HG03196 (cell line): Measurements from ENCODE around the gene VIPR1.
A peak's percentile ranks its signal among the peaks of the same experiment; 100 is the strongest.
"Not testable (repeated sequence)": the region's sequence is repeated elsewhere in the genome, so short reads cannot be mapped to it uniquely, and the experiment has no call there.

Source experiments
- ATAC-seq: cut with Tn5 transposase; IDR thresholded peaks from one replicate; pipeline ENCODE4 v1.9.1; 2021; ENCODE audit not compliant: unreplicated experiment

The VIPR1 gene

DNA sequence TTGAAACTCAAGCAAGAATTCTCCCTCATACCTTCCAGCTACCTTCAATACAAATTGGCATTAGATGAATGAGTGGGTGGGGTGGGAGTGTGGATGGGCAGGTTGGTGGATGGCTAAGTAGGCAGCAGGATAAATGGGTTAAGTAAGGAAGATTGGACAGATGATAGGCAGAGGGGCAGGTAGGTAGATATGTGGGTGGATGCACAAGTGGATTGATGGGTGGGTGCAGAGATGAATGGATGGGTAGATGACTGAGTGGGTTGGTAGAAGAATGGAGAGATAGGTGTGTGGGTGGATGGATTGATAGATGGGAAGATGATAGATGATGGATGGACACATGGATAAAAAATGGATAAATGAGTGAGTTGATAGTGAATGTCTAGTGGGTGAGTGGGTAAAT is 27.6 kb downstream of the VIPR1 start:
- ATAC-seq = no peak

DNA sequence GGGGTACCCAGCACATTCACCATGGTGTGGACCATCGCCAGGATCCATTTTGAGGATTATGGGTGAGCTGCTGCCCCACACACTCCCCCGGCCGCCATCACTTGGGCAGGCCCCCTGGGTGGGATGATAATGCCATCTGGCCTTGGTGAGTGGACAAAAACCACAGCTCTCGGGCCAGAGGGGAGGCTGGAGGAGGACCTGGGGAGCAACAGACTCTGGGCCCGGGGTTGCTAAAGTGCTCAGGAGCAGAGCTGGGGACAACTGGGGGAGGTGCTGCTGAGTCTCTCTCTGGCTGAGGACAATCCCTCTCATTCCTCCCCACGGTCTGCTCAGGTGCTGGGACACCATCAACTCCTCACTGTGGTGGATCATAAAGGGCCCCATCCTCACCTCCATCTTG is 29.0 kb downstream of the VIPR1 start:
- ATAC-seq = no peak

DNA sequence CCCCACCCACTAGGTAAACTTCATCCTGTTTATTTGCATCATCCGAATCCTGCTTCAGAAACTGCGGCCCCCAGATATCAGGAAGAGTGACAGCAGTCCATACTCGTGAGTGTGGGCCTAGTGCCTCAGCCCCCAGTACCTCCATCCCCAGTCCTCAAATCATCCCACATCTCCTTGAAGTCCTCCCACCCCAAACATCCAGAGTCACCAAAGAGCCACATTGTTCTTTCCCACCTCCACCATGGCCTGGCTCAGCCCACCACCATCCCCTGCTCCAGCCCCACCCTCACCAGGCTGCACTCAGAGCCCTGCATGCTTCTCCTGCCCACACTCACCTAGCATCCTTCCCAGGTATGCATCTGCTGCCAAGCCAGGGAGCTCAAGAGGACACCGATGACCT is 29.8 kb downstream of the VIPR1 start:
- no peak for ATAC-seq

DNA sequence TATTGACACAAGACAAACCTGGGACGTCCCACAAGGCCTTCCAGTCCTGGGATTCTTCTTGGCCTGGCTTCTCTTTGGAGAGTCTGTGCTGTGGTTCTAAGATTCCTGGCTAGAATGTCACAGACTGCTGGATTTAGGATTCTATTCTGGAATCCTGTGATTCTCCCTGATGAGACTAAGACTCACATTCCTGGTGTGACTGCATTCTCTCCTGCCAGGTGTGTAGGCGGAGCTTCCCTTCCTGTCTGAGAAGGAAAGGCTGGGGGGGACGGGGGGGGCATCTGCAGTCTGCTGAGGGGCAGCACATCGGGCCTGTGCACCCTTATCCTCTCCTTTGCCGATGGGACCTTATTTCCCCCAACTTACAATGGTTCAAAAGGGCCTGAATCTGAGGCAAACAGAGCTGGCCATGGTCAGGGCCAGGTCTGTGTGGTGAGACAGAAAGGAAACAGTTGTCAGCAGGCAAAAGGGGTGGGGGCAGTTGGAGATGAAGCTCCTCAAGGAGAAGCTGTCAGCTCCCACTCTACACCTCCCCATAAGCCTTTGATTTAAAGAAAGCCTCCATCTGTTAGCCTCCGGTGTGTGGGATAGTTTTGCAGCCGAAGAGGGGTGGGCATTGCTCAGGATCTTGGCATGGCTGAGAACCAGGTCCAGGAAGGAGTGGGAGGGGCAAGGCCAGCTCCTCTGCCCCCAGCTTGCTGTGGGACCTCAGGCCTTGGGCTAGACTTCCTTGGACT is 30.9 kb downstream of the VIPR1 start:
- no peak for ATAC-seq

DNA sequence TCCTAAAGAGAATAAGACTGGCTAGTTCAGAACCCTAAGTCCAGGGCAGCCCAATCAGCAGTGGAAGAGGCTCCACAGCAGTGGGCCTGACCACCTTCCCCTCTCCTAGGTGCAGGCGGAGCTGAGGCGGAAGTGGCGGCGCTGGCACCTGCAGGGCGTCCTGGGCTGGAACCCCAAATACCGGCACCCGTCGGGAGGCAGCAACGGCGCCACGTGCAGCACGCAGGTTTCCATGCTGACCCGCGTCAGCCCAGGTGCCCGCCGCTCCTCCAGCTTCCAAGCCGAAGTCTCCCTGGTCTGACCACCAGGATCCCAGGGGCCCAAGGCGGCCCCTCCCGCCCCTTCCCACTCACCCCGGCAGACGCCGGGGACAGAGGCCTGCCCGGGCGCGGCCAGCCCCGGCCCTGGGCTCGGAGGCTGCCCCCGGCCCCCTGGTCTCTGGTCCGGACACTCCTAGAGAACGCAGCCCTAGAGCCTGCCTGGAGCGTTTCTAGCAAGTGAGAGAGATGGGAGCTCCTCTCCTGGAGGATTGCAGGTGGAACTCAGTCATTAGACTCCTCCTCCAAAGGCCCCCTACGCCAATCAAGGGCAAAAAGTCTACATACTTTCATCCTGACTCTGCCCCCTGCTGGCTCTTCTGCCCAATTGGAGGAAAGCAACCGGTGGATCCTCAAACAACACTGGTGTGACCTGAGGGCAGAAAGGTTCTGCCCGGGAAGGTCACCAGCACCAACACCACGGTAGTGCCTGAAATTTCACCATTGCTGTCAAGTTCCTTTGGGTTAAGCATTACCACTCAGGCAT is 33.7 kb downstream of the VIPR1 start:
- ATAC-seq = no peak

DNA sequence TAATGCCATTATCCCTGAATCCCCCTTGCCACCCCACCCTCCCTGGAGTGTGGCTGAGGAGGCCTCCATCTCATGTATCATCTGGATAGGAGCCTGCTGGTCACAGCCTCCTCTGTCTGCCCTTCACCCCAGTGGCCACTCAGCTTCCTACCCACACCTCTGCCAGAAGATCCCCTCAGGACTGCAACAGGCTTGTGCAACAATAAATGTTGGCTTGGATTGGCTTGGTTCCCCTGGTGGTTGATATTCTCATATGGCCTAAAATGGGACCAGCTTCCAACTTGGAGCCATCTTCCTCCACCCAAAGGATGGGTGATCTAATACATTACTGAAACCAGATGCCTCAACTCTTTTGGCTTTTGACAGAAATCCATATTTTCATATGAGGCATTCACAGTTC is 34.9 kb downstream of the VIPR1 start:
- no peak for ATAC-seq

DNA sequence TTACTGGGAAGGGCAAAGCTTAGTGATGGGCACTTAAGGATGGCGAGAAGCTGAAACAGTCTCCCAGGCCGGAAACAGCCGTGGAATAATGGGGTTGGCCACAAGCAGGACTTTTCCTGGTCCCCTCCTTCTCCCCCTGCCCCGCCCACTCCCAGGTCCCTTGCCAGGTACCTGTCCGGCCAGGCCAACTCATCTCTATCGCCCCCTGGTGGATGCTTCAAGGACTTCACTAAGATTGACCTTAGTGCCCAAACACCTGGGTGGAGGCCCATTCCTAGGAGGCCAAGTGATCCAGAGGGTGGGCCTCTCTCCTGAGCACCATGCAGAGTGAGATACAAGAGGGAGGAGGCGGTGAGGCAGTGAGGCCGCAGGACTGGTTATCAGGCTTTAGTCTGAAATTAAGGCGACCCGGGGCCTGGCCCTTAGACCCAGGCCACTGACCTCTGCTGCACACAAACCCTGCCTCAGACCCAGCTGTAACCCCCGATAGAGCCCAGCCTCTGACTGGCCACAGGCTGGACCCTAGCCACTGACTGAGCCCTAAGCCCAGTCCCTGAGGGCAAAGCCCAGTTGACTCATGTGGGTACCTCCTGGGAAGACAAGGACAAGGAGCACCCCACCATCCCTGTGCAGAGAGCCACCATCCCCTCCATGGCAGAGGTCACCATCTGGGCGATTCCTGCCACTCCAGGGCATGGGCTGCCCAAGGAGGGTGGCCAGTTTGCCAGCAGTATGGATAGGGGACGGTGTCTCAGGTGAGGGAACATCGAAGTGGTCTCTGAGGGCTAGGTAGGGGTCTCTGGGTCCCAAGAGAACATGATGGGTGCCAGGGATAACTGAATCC is 37.6 kb downstream of the VIPR1 start:
- ATAC-seq = no peak

DNA sequence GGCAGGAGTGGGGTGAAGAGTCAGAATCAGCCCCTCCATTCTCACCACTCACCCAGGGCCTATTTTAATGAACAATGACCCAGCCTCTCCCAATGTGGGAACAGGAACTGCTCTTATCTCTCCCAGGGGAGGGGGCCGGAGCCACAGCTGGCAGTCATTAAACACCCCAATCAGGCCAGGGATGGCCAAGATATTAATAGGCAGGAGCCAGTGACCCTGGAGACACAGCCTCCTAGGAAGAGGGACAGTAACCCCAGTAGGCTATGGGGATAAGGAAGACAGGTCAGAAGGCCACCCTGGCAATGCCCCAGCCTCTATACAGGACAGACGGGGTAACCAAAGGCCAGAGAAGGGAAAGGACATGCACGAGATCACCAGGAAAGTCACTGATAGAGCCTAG is 38.6 kb downstream of the VIPR1 start:
- no peak for ATAC-seq

DNA sequence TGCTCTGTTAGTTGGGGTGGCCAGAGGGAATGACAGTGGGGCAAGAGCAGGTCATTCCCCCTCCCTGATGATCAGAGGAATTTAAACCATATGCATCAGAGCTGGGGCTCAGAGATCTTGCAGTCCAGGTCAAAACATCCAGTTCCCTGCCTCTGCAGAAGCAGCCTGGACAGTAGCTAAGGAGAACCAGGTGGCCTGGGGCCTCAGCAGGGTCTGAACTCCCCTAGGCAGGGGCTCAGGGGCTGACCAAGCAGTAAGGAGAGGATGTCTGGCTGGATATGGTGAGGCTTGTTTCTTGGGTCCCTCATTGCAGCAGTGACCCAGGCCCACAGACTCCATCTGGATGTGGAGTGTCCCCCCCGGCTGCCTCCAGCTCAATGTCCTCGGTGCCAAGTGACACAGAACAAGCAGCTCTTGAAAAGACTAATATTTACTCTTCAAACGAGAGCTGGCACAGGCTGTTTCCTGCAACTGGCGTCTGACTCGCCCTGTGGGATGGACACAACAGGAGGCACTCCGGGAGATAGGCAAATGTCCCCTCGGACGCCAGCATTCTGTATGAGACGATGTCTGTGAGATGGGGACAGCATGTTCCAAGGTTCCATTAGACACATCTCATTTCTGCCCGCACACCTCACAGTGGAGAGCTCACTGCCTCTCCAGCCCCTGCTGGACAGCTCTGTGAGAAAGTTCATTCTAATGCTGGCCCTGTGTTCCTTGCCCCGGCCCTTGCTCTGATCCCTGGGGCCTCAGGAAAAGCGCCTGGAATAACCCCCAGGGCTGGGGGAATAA is 42.2 kb downstream of the VIPR1 start:
- ATAC-seq = no peak

DNA sequence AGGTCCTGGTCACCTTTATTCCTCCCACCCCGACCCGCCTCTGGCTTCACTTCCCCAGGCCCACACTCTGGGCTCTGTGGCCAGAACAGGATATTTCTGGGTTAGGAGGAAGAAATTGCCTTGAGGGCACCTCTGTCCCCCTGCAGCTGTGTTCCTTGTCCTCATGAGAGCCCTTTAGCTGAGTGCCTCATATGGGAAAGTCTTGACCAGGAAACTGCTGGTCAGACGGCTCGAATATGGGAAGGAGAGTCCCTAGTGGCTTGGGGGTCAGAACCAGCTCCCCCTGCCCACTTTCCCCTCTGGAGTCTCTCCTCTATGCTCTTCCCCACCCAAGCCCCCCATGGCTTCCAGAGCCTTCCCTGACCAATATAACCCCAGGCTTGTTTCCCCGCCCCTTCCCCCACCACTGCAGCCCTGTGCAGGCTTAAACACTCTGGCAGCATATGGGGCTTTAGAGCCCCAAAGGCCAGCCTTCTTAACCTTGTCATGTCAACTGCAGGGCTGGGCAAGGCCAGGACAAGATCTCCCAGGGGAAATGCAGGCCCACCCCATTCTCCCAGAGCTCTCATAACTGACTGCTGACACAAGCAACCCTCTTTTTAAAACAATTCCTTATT is 42.9 kb downstream of the VIPR1 start:
- ATAC-seq = no peak

DNA sequence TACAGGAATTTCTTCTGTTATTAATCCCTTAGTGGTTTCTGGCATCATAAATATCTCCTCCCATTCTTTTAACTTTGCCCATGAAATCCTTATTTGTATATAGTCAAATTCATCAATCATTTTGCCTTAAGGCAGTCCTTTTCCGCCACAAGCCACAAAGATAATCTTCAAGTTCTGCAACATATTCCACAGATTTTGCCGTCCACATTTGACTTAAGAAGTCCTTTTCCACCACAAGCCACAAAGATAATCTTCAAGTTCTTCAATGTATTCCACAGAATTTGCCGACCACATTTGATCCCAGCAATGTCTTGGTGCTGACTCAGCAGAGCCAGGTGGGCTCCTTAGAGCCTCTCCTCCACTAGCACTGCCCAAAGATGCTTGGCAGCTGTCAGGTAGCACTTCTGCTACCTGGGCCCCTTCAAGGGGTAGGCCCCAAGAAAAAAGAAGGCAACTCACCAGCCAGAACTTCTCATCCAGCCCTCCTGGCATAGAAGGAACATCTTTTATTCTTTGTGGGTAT is 44.3 kb downstream of the VIPR1 start:
- ATAC-seq = no peak

DNA sequence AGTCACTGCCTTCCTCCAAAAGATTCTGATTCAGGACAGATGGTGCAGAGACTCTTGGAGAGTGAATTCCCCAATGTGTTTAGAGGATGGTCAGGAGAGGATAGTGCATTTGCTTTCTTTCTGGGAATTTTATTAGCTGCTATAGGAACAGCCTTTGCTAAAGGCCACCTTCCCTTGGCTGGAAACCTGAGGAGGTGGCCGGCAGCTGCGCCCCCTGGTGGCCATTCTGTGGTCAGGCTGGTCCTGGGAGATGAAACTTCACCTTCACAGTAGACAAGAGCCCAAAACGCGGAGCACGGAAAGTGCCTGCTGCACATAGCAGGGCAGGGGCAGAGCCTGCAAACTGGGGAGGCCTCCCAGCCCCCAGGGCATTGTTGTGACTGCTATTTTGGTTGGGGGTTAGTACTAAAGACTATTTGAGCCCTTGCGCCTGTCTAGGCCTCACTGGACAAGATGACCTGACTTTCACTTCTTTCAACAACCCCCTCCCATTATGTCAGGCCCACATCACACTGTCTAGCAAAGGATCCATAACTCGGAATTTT is 45.0 kb downstream of the VIPR1 start:
- ATAC-seq = no peak

DNA sequence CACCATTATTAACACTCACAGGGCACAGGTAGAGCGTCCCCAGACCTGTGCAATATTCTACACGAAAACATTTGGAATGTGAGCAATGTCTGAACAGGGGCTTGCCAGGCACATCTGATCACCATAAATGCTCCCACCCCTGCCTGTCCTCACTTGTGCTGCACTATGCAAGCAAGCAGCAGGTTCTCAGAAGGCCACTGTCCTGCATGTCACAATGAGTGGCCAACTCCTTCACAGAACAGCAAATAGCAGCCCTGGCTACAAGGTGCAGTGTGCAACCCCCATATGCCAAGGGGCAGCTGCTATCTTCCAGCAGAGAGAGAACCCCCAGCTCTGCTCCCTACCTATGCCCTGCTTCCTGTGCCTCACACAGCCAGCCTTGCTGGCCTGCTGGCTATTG is 46.7 kb downstream of the VIPR1 start:
- no peak for ATAC-seq

DNA sequence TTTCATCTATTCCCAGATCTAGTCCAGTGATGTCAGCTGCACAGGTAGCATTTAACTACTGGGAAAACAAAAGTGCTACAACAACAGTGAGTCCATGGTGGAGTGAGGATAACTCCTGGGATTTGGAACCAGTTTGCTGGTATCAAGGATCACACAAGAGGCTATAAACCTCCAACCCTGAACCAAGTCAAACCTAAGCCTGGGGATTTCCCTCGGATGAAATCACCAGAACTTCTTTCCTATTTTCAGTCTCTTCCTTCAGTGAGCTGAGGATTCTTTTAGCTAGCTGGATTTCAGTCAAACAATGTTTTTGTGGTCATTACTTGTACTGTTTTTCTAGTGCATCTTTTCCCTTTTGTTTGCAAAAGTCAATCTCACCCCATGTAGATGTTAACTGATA is 47.8 kb downstream of the VIPR1 start:
- no peak for ATAC-seq

DNA sequence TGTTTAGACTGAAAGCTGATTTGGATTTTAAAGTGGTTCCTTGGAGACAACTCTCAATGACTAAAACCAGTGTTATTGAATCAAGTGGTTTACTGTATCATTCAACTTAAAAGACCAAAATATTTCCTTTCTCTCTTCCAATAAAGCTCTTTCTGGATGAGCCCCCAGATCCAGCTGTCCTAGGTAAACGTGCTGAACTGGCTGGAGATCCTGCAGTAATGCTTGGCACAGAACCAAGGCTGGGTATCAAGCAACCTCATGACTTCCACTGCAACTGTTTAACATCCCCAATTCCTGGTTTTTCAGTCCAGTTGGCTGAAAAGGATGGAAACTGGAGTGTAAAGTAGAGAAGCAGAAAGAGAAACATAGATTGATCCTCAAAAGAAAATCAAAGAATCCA is 50.4 kb downstream of the VIPR1 start:
- no peak for ATAC-seq

DNA sequence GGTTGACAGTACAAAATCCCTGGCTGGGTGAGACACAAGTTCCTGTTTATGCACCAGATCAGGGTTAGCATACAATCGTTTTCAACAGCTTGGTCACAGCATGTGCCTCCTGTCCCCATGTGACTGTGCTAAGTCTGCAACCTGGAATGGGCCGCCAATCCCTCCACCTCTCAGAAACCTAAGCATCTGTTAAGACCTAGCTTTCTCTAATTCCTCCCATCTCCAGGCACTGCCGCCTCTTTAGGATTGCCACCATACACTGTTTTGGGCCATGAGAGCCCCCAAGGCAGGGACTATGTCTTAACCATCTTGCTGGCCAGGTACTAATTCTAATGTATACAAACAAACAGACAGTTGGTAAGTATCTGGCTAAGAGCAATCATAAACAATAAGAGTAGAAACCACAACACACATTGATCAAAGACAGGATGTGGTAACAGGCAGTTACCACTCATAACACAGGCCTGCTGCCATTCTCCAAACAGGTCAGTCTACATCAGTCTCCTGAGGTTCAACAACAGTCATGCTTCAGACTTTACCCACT is 53.7 kb downstream of the VIPR1 start:
- peak; percentile 73 for ATAC-seq

DNA sequence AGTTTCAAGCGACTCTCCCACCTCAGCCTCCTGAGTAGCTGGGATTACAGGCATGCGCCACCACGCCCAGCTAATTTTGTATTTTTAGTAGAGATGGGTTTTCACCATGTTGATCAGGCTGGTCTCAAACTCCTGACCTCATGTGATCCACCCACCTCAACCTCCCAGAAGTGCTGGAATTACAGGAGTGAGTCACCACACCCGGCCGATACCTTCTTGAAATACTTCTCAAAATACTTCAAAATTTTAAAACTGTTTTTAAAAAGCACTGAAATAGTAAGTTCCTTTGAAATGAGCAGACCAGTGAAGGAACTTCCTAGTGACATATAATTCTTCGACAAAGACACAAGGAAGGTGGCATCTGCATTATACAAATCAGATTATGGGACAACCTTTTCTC is 54.4 kb downstream of the VIPR1 start:
- not testable (repeated sequence) for ATAC-seq

DNA sequence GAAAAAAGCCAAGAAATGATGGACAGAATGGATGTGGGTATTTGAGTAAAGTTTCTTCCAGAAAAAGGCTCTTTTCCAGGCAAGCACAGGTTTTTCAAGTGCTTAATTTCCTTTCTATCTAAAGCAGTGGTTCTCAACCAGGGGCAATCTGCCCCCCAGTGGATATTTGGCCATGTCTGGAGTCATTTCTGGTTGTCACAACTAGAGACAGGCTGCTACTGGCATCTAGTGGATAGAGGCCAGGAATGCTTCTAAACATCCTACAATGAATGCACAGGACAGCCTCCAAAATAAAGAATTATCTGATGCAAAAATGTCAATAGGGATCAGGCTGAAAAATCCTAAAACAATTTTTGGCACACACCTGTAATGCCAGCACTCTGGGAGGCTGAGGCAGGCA is 55.4 kb downstream of the VIPR1 start:
- ATAC-seq = no peak

DNA sequence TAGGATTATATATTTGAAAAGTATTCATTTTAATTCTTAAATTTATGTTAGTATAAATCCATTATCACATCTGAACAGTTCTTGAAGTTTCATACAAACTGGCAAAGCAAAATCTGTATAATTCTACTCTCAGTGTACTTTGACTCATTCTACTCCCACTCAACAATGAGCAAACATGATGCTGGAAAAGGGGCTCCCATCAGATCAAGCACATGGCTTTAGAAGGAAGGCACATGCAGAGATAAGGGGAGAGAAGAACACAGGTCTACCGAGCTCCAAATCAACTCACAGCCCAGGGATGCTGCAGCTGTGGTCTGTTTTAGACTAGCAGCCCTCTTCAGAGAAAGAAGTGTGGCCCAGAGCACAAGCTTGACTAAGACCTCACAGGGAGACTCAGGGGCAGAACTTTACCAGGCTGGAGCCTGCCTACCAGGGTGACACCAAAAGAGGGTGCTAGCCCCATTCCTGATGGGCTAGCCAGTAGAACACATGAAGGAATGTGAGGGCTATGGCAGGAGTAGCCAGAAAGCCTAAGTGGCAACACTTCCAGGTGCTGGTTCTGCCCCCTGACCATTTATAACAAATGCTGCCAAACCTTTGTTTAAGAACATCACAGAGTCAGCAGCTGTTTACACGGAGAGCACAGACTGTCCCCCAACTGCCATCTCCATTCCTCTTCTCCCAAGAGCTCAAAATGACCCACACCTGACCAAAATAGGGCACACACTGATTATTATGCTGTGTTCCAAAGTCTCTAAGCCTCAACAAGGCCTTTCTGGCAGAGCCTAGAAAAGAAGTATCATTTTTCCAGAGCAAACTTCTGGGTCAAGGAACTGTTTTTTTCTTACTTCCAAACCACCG is 59.8 kb downstream of the VIPR1 start:
- ATAC-seq = no peak
